Fibroblast of the conjunctiva (primary cell): ENCODE data around the gene SYT3.

ENCODE experiments used
- DNase-seq: peaks from one replicate; pipeline ENCODE4 v3.0.0-alpha.2; 2010; ENCODE audit warnings: low read depth

Gene SYT3, protein sequence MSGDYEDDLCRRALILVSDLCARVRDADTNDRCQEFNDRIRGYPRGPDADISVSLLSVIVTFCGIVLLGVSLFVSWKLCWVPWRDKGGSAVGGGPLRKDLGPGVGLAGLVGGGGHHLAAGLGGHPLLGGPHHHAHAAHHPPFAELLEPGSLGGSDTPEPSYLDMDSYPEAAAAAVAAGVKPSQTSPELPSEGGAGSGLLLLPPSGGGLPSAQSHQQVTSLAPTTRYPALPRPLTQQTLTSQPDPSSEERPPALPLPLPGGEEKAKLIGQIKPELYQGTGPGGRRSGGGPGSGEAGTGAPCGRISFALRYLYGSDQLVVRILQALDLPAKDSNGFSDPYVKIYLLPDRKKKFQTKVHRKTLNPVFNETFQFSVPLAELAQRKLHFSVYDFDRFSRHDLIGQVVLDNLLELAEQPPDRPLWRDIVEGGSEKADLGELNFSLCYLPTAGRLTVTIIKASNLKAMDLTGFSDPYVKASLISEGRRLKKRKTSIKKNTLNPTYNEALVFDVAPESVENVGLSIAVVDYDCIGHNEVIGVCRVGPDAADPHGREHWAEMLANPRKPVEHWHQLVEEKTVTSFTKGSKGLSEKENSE

DNA sequence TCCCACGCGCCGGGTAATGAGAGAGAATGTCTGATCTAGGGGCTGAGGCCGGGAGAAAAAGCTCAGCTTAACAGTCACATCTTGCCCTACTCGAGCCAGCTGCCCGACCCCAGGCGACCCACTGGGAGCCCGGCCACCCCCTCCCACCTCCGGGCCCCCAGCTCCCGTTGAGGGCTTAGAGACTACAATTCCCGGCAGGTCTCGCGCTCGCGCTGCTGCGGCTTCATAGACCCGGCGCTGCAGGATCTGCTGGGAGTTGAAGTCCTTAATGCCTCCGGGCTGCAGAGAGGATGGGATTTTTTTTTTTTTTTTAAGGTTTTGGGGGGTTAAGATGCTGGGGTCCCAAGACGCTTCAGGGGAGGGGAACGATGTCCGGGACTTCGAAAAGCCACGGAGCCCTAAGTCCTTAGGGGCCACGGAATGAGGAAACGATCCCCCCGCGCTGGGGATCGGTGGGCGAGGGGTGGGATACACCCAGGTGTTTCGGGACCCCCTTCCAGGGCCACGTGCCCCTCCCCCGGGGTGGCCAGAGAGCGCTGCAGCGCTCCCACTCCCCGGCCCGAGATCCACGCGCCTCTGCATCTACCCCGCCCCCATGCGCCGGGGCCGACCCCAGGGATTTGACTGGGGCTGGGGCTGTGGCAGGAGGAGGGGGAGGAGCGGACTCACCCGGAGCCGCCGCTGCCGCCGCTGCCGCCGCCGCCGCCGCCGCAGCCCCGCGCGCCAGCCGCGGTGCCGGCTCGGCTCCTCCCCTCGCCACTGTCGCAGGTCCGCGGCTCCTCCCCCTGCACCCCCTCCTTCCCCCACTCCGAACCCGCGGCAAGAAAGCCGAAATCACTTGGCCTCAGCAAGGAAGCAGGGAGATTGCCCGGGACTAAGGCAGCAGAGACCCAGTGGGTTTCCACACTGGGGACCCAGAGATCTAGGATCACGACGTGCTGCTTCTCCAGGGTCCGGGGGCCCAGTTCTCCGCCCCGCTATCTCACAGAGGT is at the start of gene SYT3:
Gene SYT3, minus strand, starts transcription at position 761 of the 992 bp plus-strand sequence. CDS start 2,470 bp downstream, outside the sequence.
- DNase-seq = no peak

DNA sequence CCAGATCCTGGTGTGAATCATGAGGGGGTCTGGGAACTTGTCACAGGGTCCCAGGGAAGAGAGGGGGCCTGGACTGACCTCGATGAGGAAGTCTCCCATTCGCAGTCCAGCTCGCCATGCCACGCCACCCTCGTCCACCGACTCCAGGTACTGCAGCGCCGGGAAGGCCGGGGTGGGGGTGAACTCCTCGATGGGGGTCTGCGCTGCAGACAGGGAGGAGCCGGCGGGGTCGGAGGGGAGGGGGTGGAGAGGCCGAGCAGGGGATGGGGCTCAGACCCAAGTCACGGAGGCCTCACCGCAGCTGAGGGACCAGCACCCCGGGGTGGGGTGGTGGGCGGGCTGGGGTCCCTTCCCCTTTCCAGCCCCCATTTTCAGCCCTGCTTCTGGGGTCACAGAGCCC is 49.1 kb upstream of the SYT3 start:
- DNase-seq = no peak

DNA sequence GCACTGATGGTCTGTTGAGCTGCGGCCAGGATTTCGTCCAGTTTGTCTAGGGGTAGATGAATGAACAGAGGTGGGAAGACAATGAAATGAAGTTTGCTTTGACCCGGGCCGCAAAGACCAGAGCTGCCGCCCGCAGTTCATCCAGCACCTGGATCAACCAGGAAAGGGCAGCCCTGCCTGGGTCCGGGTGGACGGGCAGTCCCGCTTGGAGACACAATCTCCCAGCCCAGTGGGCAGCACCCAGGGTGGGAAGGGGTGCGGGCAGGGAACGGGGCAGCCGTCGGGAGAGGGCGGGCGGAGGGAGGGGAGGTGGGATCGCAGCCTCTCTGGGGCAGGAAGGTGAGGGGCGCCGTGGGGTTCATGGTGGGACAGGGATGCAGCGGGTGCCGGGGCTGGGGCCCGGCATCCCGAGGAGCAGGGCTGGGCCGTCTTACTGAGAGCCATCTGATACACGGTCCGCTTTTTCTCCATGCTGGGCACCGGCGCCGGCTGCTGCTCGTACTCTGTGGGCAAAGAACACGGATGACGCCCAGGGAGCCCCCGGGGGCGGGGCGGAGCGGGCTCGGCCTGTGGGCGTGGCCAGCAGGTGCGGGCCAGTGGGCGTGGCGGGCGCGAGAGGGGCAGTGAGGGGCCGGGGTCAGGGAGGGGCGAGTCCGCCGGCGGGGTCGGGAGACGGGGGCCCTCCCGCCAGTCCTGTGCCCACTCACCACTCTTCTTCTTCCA is 46.8 kb upstream of the SYT3 start:
- no peak for DNase-seq

DNA sequence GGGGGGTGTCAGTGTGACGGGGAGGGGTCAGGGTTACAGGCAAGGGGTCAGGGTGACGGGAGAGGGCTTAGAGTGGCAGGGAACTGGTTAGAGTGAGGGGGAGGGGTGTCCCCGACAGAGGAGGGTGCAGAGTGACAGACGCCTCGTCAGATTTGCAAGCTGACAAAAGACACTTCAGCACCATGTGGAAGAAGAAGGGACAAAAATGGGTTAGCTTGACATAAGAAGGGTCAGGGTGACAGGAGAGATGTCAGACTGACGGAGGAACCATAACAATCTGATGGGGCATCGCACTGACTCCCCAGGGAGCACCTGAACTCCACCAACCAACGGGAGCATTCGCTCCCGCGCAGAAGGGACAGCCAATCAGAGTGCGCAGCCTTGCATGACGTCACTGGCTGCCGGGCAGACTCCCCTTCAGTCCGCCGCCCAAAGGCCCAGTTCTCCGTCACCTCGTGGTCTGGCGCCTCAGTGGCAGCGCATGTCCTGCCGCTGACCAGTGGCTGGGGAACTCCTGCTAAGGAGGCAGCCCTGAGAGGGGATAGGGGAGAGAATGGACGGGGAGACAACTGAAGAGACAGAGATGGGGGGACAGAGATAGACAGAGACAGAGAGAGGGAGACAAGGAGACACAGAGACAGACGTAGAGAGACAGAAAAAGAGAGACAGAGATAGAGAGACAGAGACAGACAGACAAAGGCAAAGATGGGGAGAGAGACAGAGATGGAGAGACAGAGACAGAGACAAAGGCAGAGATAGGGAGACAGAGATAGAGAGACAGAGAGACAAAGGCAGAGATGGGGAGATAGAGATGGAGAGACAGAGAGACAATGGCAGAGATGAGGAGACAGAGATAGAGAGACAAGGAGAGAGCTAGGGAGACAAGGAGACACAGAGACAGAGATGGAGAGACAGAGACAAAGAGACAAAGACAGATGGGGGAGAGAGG is 39.8 kb upstream of the SYT3 start:
- peak; percentile 48 for DNase-seq

DNA sequence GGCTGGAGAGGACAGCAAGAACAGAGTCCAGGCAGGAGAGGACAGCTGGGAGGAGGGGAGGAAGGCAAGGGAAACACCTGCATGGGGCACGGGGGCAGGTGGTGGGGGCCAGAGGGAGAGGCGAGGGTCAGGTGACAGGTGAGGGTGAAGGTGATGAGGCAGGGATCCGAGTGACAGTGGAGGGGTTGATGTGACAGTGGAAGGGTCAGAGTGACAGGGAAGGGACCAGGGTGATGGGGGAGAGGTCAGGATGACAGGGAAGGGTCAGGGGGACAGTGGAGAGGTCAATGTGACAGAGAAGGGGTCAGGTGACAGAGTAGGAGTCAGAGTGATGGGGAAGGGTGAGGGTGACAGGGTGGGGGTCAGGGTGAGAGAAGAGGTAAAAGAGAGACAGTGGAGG is 38.6 kb upstream of the SYT3 start:
- DNase-seq = no peak

DNA sequence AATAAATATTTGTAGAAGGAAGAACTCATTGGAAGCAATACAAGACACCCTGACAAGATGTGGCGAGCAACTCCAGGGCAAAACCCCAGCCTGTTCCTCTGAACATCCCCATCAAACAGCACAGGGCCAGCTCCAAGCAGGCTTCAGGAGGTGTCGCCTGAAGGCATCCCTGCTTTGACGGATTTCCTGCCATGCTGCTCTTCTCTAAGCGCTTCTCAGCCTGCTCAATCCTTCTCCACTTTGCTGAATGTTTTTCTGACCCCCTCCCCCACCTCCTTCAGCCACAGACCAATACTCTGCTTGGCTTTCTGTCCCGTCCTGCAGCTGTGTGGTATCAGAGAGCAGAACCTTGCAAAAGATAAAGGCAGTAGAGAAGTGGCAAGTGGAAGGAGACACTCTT is 38.0 kb upstream of the SYT3 start:
- no peak for DNase-seq

DNA sequence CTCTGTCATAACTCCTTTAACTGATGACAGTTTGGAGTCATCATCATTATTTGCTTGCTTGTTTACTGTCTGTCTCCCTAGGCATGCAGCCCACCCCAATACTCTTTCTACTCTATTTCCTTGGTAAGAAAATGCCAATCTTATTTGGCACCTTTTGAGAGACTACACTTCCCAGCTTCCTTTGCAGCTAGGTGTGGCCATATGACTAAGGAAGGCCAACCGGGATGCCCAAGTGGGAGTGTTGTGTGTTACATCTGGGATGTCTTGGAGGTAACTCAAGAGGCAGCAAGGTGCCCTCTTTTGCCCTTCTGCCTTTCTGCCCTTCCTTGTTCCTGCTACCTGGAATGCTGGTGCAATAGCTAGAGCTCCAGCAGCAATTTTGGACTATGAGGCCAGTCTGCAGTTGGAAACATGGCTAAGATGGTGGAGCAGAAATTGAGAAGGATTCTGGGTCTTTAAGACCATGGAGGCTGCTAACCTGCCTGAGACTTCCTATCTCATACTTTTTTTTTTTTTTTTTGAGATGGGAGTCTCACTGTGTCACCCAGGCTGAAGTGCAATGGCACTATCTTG is 37.0 kb upstream of the SYT3 start:
- DNase-seq = no peak

DNA sequence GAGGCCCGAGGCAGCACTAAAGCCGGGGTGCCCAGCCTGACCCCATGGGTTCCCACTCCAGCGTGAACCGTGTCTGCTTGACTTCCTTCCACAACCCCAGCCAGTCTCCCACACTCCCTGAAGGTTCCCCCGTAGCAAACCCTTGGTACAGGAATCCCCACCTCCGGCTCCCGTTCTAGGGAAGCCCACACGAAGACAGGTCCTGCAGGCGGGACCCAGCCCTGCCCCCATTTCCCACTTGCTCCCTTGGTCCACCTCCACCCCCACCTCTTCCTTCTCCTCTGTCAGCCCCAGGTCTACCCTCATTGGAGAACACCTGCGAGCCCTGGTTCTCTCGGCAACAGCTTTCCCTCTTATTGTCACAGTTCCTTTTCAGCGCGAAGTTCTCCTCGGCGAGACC is 33.4 kb upstream of the SYT3 start:
- DNase-seq = no peak

DNA sequence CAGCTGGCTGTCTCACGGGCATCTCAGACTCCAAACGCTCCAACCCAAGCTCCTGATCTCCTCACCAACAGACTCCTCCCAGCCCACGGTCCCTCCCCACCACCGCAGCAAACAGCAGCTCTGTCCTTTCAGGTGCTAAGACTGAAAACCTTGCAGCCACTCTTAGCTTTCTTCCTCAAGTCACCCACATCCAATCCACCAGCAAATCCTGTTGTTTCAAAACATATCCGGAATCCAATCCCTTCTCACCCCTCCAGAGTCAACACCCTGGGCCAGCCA is 30.4 kb upstream of the SYT3 start:
- DNase-seq = no peak

DNA sequence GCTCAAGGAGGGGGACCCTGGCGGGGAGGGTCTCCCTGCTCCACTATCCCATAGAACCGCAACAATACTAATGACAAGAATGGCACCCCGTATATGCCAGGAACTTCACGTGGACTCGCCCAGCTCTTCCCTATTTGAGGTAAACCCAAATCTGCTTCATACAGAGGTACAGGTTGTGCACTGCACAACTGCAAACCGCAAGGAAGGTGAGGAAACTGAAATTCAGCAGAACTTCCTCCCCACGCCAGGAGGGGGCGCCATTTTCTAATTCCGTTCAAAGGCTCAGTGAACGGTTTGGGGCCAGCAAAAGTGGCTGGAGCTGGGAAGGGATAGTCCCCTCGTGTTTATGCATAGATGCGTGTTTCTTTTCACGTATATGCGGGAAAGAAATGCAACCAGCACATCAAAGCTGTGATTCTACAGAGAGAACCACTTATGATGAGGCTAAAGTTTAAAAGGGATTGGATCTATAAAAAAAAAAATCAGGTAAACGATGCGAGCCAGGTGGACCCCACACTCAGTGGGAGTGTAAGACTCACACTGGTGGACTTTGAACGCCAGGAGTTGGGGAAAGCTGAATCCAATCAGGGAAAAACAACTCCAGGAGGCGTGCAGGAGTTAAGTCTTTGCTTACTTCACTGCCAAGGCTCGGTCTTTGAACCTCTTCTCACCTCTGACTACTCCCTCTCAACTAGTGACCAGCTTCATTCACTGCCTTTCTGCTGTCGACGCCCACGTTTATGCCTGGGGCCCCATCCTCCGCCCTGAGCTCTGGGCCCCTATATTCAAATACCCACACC is 29.8 kb upstream of the SYT3 start:
- DNase-seq = no peak

DNA sequence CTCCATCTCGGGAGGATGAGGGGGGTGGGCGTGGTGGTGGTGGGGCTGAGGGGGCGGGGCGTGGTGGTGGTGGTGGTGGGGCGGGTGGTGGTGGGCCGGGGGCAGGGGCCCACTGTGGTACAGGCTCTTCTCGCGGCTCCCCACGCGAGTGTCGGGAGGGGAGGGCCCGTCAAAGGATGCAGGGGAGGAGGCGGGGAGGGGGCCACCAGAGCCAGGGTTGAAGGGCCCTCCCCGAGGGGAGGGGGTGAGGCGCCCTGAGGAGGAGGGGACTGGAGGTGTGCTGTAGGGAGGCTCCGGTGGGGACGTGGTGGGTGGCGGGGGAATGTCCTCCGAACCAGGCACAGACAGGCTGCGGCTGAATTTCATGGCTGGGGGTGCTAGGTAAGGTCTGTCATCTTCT is 29.2 kb upstream of the SYT3 start:
- no peak for DNase-seq

DNA sequence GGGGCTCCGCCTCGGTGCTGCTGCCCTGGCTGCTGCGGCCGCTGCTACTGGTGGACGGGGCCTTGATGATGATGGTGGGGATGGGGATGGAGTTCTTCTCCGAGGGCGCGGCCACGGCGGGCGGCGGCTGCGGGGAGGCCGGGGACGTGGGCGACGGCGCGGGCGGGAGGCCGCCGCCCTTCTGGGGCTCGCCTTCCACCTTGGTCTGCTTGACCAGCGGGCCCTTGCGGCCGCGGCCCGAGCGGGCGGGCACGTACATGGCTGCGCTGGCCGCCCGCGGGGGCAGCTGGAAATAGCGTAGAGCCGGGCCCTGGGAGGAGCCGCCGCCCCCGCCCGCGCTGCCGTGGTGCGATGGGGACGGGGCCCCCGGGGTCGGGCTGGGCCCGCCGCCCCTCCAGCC is 28.7 kb upstream of the SYT3 start:
- DNase-seq = no peak

DNA sequence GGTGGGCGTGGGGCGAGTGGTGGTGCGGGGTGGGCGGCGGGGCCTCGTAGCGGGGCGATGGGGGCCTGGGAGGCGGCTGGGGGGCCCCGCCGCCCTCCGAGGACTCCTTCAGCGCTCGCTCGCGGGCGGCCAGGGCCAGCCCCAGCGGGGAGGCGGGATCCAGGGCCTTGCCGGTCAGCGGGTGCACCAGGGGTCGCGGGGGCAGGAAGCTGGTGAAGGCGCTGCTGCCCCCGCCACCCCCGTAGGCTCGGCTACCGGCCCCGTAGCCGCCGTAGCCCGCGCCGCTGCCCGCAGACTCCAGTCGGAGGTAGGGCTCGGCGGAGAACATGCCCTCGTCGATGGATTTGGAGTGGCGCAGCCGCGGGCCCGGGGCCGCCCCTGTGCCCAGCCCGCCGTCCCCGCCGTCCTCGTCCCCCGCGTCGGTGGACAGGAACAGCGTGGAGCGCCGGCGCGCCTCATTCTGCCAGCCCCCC is 28.1 kb upstream of the SYT3 start:
- no peak for DNase-seq

DNA sequence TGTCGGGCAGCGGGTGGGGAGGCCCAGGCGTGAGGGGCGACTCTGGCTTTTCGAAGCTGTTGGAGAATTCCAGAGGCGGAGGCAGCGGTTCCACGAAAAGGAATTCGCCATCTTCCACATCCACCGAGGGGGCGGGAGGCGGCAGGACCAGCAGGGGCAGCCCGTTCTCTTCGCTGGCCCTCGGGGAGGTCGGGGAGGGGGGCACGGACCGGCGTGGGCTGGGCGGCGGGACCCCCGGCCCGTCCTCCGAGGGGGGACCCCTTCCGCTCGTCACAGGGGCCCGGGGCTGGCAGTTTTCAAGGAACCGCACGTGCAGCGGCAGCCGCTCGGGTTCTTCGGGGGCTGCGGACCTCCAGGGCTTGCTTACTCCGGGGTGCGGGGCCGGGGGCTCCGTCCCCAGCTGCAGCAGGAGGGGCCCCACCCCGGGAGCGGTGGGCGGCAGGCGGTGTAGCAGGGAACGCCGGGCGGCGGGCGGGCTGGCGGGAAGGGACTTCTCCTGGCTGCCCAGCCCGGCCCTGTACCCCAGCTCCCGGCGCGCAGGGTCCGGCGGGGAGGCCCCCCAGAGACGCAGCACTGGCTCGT is 27.6 kb upstream of the SYT3 start:
- no peak for DNase-seq

DNA sequence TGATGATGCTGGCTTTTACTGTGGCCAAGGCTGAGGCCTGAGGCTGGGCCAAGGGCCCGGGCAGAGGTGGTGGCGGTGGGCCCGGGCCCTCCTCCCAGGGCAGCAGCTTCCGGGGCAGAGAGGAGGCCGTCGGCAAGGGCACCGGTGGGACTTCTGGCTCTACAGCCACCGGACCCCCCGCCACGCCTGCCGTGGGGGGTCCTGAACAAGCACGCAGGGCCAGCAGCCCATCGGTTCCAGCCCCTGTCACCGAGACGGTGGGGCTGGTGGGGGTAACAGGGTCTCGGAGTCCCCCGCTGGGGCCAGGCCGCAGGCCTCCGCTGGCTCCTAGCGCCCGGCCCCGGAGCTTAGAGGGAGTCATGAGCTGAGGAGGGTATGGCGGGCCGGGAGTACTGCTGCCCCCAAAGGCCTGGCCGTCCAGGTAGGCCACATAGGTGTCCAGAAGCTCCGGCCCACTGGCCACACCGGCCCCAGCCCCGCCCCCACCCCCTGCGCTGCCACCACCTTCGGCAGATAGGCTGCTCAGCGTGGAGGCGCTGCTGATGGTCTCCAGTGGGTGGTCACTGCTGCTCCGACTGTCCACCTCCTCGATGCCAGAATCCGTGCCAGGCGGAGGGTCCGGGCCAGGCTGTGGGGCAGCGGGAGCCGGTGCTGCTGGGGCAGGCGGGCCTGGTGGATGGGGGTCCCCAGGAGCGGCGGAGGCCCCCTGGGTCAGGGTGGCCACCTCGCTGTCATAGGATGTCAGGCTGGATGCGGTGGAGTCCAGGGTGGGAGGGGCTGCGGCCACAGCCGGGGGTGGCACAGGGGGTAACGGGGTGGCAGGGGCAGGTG is 26.9 kb upstream of the SYT3 start:
- no peak for DNase-seq

DNA sequence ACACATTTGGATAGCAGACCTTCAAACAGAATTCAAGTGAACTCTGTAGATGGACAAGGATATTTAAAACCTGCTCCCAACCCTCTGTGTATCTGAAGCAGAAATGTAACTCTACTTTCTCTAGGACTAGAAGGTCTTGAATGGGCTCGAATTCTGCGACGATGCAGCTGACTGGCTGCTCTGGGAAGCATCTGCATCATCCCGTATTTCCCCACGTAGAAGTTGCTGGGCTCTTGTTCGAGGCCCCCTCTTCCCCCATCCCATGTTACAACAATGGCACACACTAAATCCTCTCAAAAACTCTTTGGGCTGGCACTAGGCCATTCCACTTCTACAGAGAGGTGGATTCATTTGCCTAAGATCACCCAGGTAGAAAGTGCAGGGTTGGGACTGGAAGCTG is 24.5 kb upstream of the SYT3 start:
- no peak for DNase-seq

DNA sequence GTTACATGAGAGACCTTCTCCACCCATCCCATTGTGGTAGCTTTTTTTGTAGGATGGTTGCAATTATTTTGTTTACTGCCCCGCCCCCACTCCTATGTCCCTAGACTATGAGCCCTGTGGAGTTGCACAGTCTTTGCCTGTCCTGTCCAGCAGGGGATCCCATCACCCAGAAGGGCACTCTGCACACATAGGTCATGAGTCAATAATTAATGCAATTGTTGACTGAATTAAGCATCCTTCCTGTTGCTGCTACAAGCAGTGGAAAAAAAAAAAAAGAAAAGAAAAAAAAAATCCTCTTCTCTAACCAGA is 23.8 kb upstream of the SYT3 start:
- no peak for DNase-seq

DNA sequence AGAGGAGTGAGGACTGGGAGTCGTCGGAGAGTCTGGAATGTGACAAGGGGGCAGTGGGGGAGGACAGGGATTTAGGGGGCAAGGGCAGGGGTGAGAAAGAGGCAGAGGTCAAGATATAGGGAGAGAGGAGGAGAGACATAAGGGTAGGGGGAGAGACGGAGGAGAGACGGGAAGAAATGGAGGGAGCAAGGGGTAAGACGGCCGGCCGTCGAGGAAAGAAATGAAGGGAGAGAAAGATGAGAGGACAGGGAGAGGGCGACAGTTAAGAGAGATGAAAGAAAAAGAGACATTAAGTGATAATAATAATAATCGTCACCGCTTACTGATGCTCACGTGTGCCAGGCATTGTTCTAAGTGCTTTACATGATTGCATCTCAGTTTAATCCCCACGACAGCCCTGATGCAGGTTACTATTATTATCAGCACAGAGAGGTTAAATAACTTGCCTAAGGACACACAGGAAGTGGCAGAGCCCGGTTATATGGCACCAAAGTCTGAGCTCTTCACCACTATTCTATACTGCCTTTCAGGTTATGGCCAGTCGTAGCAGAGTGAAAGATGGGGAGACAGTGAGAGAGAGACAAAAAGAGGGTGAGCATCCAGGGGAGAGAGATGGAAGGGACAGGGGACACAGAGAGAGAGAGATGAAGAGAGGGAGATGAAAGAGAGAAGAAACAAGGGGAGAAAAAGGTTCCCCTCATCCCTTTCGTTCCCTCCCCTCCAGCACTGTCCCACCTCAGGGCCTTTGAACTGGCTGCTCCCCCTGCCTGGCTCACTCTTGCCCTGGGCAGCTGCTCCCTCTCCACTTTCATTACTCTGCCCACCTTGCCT is 23.2 kb upstream of the SYT3 start:
- no peak for DNase-seq
